Measurements from ENCODE around the gene HABP4. TPM values are rescaled to one million over a fixed set of nuclear protein-coding genes. Genes with fewer than 3 reads are reported as not detected.
A peak's percentile ranks its signal among the peaks of the same experiment; 100 is the strongest.

Gene HABP4
- total and polyA plus RNA-seq, 10 of the 15 experiments (the other 5 are each of a cell fraction or from before 2014, with no cell fraction given), result 1.6 to 15.4 (median 11.6) TPM

GRCh38 chr9:96425500-96426169 is 24.3 kb upstream of the HABP4 start (continued):
- TF ChIP-seq E4F1 (IDR thresholded peaks at IDR 0.05; ENCODE audit: borderline replicate concordance, partially characterized antibody), result no peak
- TF ChIP-seq RAD21 (IDR thresholded peaks at IDR 0.05; ENCODE audit: insufficient read depth, low read depth, low read length), result no peak
- peak; percentile 89 for TF ChIP-seq ATF7 (IDR thresholded peaks at IDR 0.05; ENCODE audit: low read depth)
- TF ChIP-seq, protein P1, sequence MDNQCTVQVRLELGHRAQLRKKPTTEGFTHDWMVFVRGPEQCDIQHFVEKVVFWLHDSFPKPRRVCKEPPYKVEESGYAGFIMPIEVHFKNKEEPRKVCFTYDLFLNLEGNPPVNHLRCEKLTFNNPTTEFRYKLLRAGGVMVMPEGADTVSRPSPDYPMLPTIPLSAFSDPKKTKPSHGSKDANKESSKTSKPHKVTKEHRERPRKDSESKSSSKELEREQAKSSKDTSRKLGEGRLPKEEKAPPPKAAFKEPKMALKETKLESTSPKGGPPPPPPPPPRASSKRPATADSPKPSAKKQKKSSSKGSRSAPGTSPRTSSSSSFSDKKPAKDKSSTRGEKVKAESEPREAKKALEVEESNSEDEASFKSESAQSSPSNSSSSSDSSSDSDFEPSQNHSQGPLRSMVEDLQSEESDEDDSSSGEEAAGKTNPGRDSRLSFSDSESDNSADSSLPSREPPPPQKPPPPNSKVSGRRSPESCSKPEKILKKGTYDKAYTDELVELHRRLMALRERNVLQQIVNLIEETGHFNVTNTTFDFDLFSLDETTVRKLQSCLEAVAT (IDR thresholded peaks at IDR 0.05), result no peak
- TF ChIP-seq RCOR1 (conservative IDR thresholded peaks at IDR 0.05; ENCODE audit: low read depth, low read length), result no peak
- 0 out of 2 replicates have a peak, but pooled peaks have one; percentile 32 for TF ChIP-seq DPF2 (IDR thresholded peaks at IDR 0.05)
- TF ChIP-seq, protein P2, sequence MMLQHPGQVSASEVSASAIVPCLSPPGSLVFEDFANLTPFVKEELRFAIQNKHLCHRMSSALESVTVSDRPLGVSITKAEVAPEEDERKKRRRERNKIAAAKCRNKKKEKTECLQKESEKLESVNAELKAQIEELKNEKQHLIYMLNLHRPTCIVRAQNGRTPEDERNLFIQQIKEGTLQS (IDR thresholded peaks at IDR 0.05; ENCODE audit: borderline replicate concordance, extremely low read depth, low read depth, low read length), result no peak
- TF ChIP-seq TCF7 (IDR thresholded peaks at IDR 0.05; ENCODE audit: borderline replicate concordance), result no peak
- no peak for TF ChIP-seq POLR2AphosphoS5 (IDR thresholded peaks at IDR 0.05; ENCODE audit: low read length)
- no peak for TF ChIP-seq EZH2 (IDR thresholded peaks at IDR 0.05; ENCODE audit: borderline replicate concordance, control insufficient read depth, low read depth, low read length)
- no peak for TF ChIP-seq IRF3 (IDR thresholded peaks at IDR 0.05)
- no peak for TF ChIP-seq BRCA1 (IDR thresholded peaks at IDR 0.05; ENCODE audit: low read depth, low read length)
- TF ChIP-seq, protein P3, sequence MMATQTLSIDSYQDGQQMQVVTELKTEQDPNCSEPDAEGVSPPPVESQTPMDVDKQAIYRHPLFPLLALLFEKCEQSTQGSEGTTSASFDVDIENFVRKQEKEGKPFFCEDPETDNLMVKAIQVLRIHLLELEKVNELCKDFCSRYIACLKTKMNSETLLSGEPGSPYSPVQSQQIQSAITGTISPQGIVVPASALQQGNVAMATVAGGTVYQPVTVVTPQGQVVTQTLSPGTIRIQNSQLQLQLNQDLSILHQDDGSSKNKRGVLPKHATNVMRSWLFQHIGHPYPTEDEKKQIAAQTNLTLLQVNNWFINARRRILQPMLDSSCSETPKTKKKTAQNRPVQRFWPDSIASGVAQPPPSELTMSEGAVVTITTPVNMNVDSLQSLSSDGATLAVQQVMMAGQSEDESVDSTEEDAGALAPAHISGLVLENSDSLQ (IDR thresholded peaks at IDR 0.05), result no peak
- TF ChIP-seq PRDM15 (CRISPR knock-in tag; IDR thresholded peaks at IDR 0.05), result no peak
- no peak for TF ChIP-seq SPI1 (IDR thresholded peaks at IDR 0.05; ENCODE audit: borderline replicate concordance, insufficient read depth, low read depth, low read length)
- no peak for TF ChIP-seq MTA3 (IDR thresholded peaks at IDR 0.05; ENCODE audit: borderline replicate concordance, low read length)
- TF ChIP-seq RAD51 (IDR thresholded peaks at IDR 0.05), result no peak
- peak; percentile 74 for TF ChIP-seq MEF2B (IDR thresholded peaks at IDR 0.05; ENCODE audit: partially characterized antibody, poor library complexity, severe bottlenecking)
- TF ChIP-seq MTA2 (IDR thresholded peaks at IDR 0.05; ENCODE audit: low read depth), result peak; percentile 66; the same call in 1 of the 2 replicates

Data from GM12878 (cell line).